Activated gamma-delta T cell (primary cell): Measurements from ENCODE around the gene RNF220.

ENCODE experiments used
- DNase-seq: peaks from one replicate; lab custom pipeline; 2025; lab: John Stamatoyannopoulos, UW

The RNF220 gene

GRCh38 chr1:44431861-44432260 lies 26.8 kb downstream of the RNF220 start:
- DNase-seq, result no peak

DNA sequence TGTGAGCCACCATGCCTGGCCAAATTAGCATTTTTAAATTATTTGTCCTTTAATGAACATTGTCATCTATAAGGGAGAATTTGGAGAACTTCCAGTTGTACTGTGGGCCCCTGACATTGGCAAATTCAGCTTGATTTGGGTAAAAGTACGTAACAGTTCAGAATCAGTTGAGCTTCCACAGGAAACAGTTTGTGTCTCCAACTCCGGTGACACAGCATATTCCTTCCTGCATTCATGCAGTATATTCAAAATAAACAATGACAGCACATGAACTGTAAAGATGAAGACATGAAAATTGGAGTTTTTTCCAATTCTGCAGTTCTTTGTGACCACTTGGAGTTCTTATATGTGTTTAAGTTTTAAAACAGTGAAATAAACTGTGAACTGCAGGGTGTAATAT lies 28.2 kb downstream of the RNF220 start:
- no peak for DNase-seq

DNA sequence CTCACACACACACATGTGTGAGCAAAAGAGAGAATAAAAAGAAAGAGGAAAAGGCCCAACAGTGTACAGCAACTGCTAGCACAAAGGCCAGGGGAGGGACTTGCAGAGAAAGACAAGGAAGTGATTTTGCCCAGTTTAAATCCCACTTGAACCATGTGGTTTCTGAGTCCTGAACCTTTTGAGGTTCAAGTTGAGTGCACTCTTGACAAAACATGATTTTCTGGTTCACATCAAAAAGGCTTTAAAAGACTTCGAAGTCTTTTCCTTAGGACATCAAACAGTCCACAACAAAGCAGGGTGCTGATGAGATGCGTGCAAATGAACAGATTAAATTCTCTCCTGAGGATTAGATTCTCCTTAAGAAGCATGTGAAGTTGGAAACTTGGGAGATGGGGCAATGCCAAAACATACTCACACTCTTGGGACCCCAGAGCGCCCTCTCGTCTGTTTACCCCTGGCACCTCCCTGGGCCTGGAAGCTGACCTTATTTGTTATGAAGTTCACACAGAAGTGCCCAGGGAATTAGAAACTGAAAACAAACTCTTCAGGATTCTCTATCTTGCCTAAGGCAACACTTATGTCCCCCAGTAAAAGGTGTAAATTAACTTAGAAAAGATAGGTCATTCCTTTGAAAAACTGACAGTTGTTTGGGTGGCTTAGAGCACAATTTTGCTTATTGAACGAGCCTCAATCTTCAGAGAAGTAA lies 31.5 kb downstream of the RNF220 start:
- no peak for DNase-seq

DNA sequence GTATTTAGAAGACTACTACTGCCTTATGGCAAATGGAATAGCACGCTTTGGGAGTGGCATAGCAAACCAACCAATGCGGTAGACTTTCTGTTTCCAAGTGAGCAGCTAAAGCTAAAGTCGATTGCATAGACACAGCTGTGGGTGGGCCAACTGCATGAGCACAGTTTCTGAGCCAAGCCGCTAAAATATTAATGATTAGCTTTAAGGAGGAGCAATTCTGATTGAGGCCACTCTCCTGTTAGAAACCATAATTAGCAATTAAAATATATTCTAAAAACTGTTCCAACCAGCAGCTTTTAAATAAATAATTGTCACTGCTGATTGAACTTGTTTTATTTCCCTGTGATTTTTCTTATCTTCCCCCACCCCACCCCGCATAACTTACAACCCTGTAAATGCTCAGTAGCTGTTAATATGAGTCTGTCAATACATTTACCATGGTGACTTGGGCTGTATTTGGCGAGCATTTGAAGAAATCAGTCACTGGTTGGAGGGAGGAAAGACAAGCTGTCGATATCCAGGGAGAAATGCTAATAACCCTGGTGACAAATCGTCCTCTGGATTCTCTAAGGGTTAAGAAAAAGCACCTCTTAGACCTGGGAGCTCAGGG lies 32.2 kb downstream of the RNF220 start:
- no peak for DNase-seq

- no peak for DNase-seq
Measured at GRCh38 chr1:44442791-44443190, 37.7 kb downstream of the RNF220 start.

DNA sequence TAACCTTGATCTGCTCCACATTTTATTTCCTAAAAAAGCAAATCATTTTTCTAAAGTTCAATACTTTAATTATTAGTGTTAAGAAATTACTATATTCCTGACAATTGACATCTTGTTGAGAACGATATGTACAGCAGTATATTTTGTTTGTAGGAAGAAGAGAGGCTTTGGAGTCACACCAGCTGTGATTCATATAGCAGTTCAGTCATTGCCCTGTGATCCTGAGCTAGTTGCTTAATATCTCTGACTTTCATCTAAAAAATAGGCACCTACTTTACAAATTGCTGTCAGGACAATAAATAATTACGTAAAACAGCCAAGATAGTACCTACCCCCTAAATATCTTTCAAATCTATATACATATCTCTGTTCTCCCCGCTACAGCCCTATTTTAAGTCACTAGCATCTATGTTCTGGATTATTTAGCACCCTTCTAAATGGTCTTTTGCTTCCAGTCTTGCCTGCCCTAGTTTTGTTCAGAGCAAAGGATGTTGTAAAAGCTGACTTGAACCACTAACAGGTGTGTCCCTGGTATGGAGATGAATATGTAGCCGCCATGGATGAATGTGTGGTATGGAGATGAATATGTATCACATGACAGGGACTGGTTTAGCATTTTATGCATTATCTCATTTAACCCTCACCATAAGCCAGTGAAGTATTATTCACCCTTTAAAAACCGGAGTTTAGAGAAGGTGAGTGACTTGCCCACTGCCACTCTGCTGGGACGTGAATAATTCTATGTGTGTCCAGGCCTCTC lies 42.2 kb downstream of the RNF220 start:
- DNase-seq, result no peak

DNA sequence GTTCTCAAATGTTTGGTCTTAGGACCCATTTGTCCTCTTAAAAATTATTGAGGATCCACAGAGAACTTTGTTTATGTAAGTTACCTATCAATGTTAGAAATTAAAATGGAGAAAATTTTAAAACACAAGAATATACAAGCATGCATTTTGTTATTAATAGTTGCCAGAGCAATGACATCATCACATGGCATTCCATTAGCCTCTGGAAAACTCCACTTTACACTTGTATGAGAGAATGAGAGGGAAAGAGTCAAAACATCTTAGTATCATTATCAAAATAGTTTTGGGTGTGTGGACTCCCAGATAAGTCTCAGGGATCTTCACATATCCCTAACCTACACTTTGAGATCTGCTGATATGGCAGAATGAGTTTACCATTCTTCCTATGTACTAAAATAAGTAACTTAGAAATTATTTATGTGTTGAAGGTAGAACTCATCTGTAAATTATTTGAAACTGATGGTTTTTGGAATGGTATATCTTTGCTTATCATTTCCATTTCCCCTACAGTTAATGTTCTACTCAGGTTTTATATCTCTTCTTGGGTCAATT lies 48.8 kb downstream of the RNF220 start:
- no peak for DNase-seq

GRCh38 chr1:44454704-44455103 lies 49.6 kb downstream of the RNF220 start:
- no peak for DNase-seq

- DNase-seq, result no peak
Measured at GRCh38 chr1:44460107-44460882, 55.2 kb downstream of the RNF220 start.

DNA sequence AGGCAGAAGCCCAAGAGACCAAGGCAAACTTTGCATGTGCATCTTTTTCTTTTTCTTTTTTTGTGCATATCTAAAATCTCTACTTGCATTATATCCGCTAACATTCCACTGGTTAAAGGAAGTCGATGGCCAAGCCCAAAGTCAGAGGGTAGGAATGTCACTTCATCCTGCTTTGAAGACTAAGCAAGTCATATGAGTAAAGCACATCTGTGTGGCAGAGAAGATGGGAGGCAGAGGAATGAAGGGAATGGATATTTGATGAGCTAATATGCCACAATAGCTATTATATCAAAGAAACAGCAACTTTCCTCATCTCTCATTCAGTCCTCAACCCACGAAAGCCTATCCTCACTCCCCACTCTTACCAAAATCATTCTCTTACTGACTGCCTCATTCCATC lies 59.3 kb downstream of the RNF220 start:
- DNase-seq, result no peak

DNA sequence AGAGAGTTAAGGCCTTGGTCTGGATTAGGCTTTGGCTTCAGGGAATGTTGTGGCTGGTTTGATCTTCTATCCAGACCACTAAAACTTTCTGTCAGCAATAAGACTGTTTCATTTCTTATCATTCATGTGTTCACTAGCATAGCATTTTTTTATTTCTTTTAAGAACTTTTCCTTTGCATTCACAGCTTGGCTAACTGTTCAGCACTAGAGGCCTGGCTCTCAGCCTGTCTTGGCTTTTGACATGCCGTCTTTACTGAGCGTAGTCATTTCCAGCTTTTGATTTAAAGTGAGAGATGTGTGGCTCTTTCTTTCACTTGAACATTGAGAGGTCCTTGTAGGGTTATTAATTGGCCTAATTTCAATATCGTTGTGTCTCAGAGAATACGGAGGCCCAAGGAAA lies 62.5 kb downstream of the RNF220 start:
- no peak for DNase-seq

DNA sequence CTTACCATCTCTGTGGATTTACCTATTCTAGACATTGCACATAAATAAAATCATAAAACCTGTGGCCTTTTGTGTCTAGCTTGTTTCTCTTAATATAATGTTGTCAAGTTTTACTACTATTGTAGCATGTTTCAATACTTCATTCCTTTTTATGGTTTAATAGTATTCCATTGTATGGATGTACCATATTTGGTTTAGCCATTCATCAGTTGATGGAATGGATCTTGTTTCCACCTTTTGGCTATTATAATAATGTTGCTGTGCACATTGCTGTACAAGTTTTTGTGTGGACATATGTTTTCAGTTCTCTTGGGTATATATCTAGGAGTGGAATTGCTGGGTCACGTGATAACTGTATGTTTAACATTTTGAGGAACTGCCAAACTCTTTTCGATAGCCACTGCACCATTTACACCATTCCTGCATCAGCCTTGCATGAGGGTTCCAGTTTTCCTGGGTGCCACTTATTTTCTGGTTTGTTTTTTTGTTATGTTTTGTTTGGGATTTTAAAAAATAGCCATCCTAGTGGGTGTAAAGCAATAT lies 66.9 kb downstream of the RNF220 start:
- DNase-seq, result no peak

- DNase-seq, result no peak
Measured at GRCh38 chr1:44472620-44473525, 67.8 kb downstream of the RNF220 start.

GRCh38 chr1:44476891-44477290 lies 71.8 kb downstream of the RNF220 start:
- no peak for DNase-seq

GRCh38 chr1:44481701-44482100 lies 76.6 kb downstream of the RNF220 start:
- no peak for DNase-seq

DNA sequence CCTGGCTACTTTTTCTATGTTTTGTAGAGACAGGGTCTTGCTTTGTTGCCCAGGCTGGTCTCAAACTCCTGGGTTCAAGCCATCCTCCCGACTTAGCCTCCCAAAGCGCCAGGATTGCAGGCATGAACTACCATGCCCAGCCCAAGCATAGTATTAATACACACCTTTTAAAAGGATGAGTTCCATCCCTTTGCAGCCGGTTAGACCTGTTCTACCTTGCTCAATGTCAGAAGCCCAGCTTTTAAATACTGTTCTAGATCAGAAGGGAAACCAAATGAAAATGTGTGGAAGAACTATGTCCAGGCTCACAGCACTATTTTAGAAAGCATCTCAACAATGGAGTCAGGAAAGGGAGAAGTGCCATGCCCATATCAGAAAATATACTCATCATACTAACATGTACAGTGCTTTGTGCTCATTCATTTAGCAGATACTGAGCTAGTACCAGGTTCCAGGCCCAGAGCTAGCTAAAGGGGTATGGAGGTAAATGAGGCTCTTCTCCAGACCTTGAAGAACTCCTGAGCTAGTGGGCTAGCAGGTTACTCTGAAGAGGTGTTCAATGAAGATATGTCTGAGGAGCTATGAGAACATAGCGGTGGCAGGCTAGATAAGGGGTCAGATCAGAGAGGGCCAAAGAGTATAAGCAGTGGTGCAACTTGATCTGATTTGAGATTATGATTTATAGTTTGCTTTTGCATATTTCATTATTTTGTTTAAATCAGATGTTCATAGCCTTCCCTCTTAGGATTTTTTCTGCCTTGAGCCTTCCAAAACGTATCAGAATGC lies 78.2 kb downstream of the RNF220 start:
- no peak for DNase-seq

- DNase-seq, result no peak
Measured at GRCh38 chr1:44484155-44484688, 79.2 kb downstream of the RNF220 start.

GRCh38 chr1:44485229-44485933 lies 80.3 kb downstream of the RNF220 start:
- DNase-seq, result no peak

GRCh38 chr1:44485934-44486460 lies 80.9 kb downstream of the RNF220 start:
- DNase-seq, result no peak
